IMR-90 (cell line): ENCODE data around the gene CACNA2D1. TPM values are rescaled to one million over a fixed set of nuclear protein-coding genes. Genes with fewer than 3 reads are reported as not detected.

Experiments used
- ATAC-seq: fragments of 200-7000 bp; cut with Tn5 transposase; 2 replicates; pipeline ENCODE4 v1.9.1; 2020; ENCODE audit warnings: low read depth, mild to moderate bottlenecking, moderate library complexity
- BruUV-seq: library from RNA; stranded (reverse); fragments of 400-500 nt; replicated peaks from 2 replicates; lab custom pipeline; 2021; lab: Mats Ljungman, UMichigan
- CTCF ChIA-PET: fragments of 300-600 bp; formaldehyde crosslinking; extraction: SDS; loops from one replicate; lab custom pipeline; 2021; ENCODE audit warnings: antibody characterized with exemption; lab: Yijun Ruan, JAX
- POLR2A ChIA-PET: fragments of 300-600 bp; sonication (Branson Sonifier 250); formaldehyde crosslinking; loops from one replicate; lab custom pipeline; 2022; ENCODE audit warnings: antibody characterized with exemption; ENCODE audit not compliant: unreplicated experiment; lab: Charles Lee
- DNase-seq: peaks from one replicate; pipeline ENCODE4 v3.0.0; 2013
- H2AFZ ChIP-seq: replicated peaks from 2 replicates; pipeline ENCODE3; 2013; ENCODE audit warnings: low read length, mild to moderate bottlenecking; ENCODE audit not compliant: poor library complexity
- H2AK5ac ChIP-seq: 2 replicates; pipeline ENCODE4 v1.6.1; 2013; ENCODE audit warnings: low read depth, low read length, inconsistent platforms
- H2AK9ac ChIP-seq: replicated peaks from 2 replicates; pipeline ENCODE3; 2013; ENCODE audit warnings: mild to moderate bottlenecking, low read depth, low read length, moderate library complexity; ENCODE audit not compliant: poor library complexity
- H2BK120ac ChIP-seq: 2 replicates; pipeline ENCODE4 v1.6.1; 2013; ENCODE audit warnings: low read depth, low read length, inconsistent platforms
- H2BK15ac ChIP-seq: 3 replicates; pipeline ENCODE4 v1.6.1; 2013; ENCODE audit warnings: low read depth, low read length, inconsistent platforms
- H2BK20ac ChIP-seq: 2 replicates; pipeline ENCODE4 v1.6.1; 2013; ENCODE audit warnings: low read depth, mild to moderate bottlenecking, inconsistent platforms, low read length, moderate library complexity
- H2BK5ac ChIP-seq: 2 replicates; pipeline ENCODE4 v1.6.1; 2013; ENCODE audit warnings: mild to moderate bottlenecking, low read depth, low read length, inconsistent platforms; ENCODE audit not compliant: poor library complexity, severe bottlenecking
- H3K14ac ChIP-seq: replicated peaks from 2 replicates; pipeline ENCODE4 v1.6.1; 2013; ENCODE audit warnings: low read depth, low read length, inconsistent platforms
- H3K18ac ChIP-seq: 2 replicates; pipeline ENCODE4 v1.6.1; 2013; ENCODE audit warnings: low read depth, low read length, control low read depth
- H3K23ac ChIP-seq: 2 replicates; pipeline ENCODE4 v1.6.1; 2013; ENCODE audit warnings: low read depth, low read length, inconsistent platforms
- H3K27ac ChIP-seq: 2 replicates; pipeline ENCODE4 v1.5.1; 2013; ENCODE audit warnings: mild to moderate bottlenecking, control low read depth, low read length; ENCODE audit not compliant: insufficient read depth
- H3K27me3 ChIP-seq: 2 replicates; pipeline ENCODE4 v1.6.1; 2013; ENCODE audit warnings: low read length; ENCODE audit not compliant: control insufficient read depth, insufficient read depth
- H3K36me3 ChIP-seq: 2 replicates; pipeline ENCODE4 v1.6.1; 2013; ENCODE audit warnings: low read length, mixed read lengths; ENCODE audit not compliant: control insufficient read depth, insufficient read depth
- H3K4ac ChIP-seq: 2 replicates; pipeline ENCODE4 v1.6.1; 2013; ENCODE audit warnings: low read depth, low read length, inconsistent platforms
- H3K4me1 ChIP-seq: 2 replicates; pipeline ENCODE4 v1.6.1; 2013; ENCODE audit warnings: low read length, mixed read lengths; ENCODE audit not compliant: control insufficient read depth, insufficient read depth
- H3K4me2 ChIP-seq: 2 replicates; pipeline ENCODE4 v1.6.1; 2013; ENCODE audit warnings: low read depth, mild to moderate bottlenecking, control low read depth, low read length, moderate library complexity
- H3K4me3 ChIP-seq: 2 replicates; pipeline ENCODE4 v1.5.1; 2013; ENCODE audit warnings: low read depth, mild to moderate bottlenecking, control low read depth, low read length, moderate library complexity; ENCODE audit not compliant: insufficient read depth
- H3K56ac ChIP-seq: 2 replicates; pipeline ENCODE4 v1.6.1; 2013; ENCODE audit warnings: low read length, inconsistent platforms; ENCODE audit not compliant: insufficient read depth; ENCODE audit errors: extremely low read depth
- H3K79me1 ChIP-seq, 2 experiments: 2 replicates each; pipeline ENCODE4 v1.6.1; 2013; ENCODE audit warnings: low read length in 2 of 2, inconsistent platforms in 1 of 2, low read depth in 1 of 2
- H3K9ac ChIP-seq: 2 replicates; pipeline ENCODE4 v1.6.1; 2013; ENCODE audit warnings: low read depth, low read length, control low read depth
- H3K9me1 ChIP-seq: 2 replicates; pipeline ENCODE4 v1.6.1; 2013; ENCODE audit warnings: low read length, inconsistent platforms; ENCODE audit not compliant: insufficient read depth
- H3K9me3 ChIP-seq: 2 replicates; pipeline ENCODE4 v1.6.1; 2013; ENCODE audit warnings: low read length; ENCODE audit not compliant: control insufficient read depth, insufficient read depth
- H4K20me1 ChIP-seq: 2 replicates; pipeline ENCODE4 v1.6.1; 2013; ENCODE audit warnings: low read length, inconsistent platforms; ENCODE audit not compliant: insufficient read depth
- H4K5ac ChIP-seq: 2 replicates; pipeline ENCODE4 v1.6.1; 2013; ENCODE audit warnings: mild to moderate bottlenecking, low read depth, low read length, control low read depth
- H4K8ac ChIP-seq, 2 experiments: 2 replicates each; pipeline ENCODE4 v1.6.1; 2013; ENCODE audit warnings: low read depth in 2 of 2, low read length in 2 of 2, control low read depth in 1 of 2, inconsistent platforms in 1 of 2
- H4K91ac ChIP-seq: 2 replicates; pipeline ENCODE4 v1.6.1; 2013; ENCODE audit warnings: low read depth, low read length, inconsistent platforms; ENCODE audit not compliant: insufficient read depth
- BHLHE40 ChIP-seq: fragments of 150-350 bp; IDR thresholded peaks from 2 replicates; pipeline ENCODE4 v1.6.1; 2016; ENCODE audit warnings: mild to moderate bottlenecking, low read depth, low read length
- CEBPB ChIP-seq: IDR thresholded peaks from 2 replicates; pipeline ENCODE4 v1.6.1; 2012; ENCODE audit warnings: low read depth, low read length, improper control_type of control experiment
- CHD1 ChIP-seq: IDR thresholded peaks from 2 replicates; pipeline ENCODE4 v1.6.1; 2012; ENCODE audit warnings: low read depth, low read length, improper control_type of control experiment
- CTCF ChIP-seq: conservative IDR thresholded peaks from 2 replicates; pipeline ENCODE4 v1.5.1; 2012; ENCODE audit warnings: mild to moderate bottlenecking, low read depth, low read length, improper control_type of control experiment
- ELK1 ChIP-seq: fragments of 150-350 bp; IDR thresholded peaks from 2 replicates; pipeline ENCODE4 v1.6.1; 2016; ENCODE audit warnings: low read depth, mild to moderate bottlenecking, low read length, moderate library complexity, borderline replicate concordance
- FOS ChIP-seq: fragments of 150-350 bp; IDR thresholded peaks from 2 replicates; pipeline ENCODE4 v1.6.1; 2016; ENCODE audit warnings: low read depth, low read length
- MAFK ChIP-seq: IDR thresholded peaks from 2 replicates; pipeline ENCODE4 v1.6.1; 2012; ENCODE audit warnings: low read depth, low read length, improper control_type of control experiment
- MAZ ChIP-seq: IDR thresholded peaks from 2 replicates; pipeline ENCODE4 v1.6.1; 2012; ENCODE audit warnings: low read depth, mild to moderate bottlenecking, low read length, improper control_type of control experiment, moderate library complexity, borderline replicate concordance
- MXI1 ChIP-seq: IDR thresholded peaks from 2 replicates; pipeline ENCODE4 v1.6.1; 2012; ENCODE audit warnings: low read depth, mild to moderate bottlenecking, low read length, moderate library complexity, borderline replicate concordance
- NFE2L2 ChIP-seq: fragments of 150-350 bp; IDR thresholded peaks from 2 replicates; pipeline ENCODE4 v1.6.1; 2016; ENCODE audit warnings: low read depth, mild to moderate bottlenecking, low read length
- POLR2A ChIP-seq: IDR thresholded peaks from 2 replicates; pipeline ENCODE4 v1.6.1; 2012; ENCODE audit warnings: mild to moderate bottlenecking, low read depth, low read length
- RAD21 ChIP-seq: IDR thresholded peaks from 2 replicates; pipeline ENCODE4 v1.6.1; 2012; ENCODE audit warnings: low read length, improper control_type of control experiment
- RCOR1 ChIP-seq: IDR thresholded peaks from 2 replicates; pipeline ENCODE4 v1.6.1; 2012; ENCODE audit warnings: mild to moderate bottlenecking, low read length, improper control_type of control experiment; ENCODE audit not compliant: insufficient replicate concordance
- RFX5 ChIP-seq: IDR thresholded peaks from 2 replicates; pipeline ENCODE4 v1.8.0; 2012; ENCODE audit warnings: low read depth, mild to moderate bottlenecking, low read length, moderate library complexity
- SMC3 ChIP-seq: fragments of 150-350 bp; IDR thresholded peaks from 2 replicates; pipeline ENCODE4 v1.6.1; 2016; ENCODE audit warnings: low read depth, mild to moderate bottlenecking, antibody characterized with exemption, low read length, moderate library complexity
- USF2 ChIP-seq: fragments of 150-350 bp; IDR thresholded peaks from 2 replicates; pipeline ENCODE4 v1.6.1; 2017; ENCODE audit warnings: mild to moderate bottlenecking, antibody characterized with exemption, low read length, low read depth
- WGBS, 2 experiments: methylation state at CpG; one replicate each; pipeline versions ENCODE4 v1.1.5 to v1.1.7; 2013; ENCODE audit warnings: missing lambda C conversion rate in 2 of 2; ENCODE audit not compliant: insufficient read length in 1 of 2; ENCODE audit errors: extremely low coverage in 2 of 2; 5-methylcytosine and 5-hydroxymethylcytosine counted together
- dilution Hi-C: fragments of 300-500 bp; cut with HindIII; formaldehyde crosslinking; loops from one replicate; pipeline ENCODE4 v1.14.3; 2018; ENCODE audit warnings: low sequenced_read_pairs; ENCODE audit not compliant: unreplicated experiment
- in situ Hi-C: fragments of 300-500 bp; cut with MboI; formaldehyde crosslinking; loops from 3 replicates; pipeline ENCODE4 v1.14.3; 2019; ENCODE audit warnings: low sequenced_read_pairs, inconsistent platforms, mixed read lengths
- intact Hi-C: fragments of 100-400 bp; cut with micrococcal nuclease; formaldehyde crosslinking; loops from 2 replicates; pipeline ENCODE4 v1.10.0; 2022
- polyA plus RNA-seq, 3 experiments: library from polyadenylated mRNA; depleted of rRNA; stranded (reverse); fragments of >200 nt; gene quantifications; 2 replicates each; pipeline ENCODE4 v1.2.3, GENCODE V29; 2012; ENCODE audit warnings: low replicate concordance in 1 of 3
- total RNA-seq: library from RNA; depleted of rRNA; stranded (reverse); fragments of >200 nt; gene quantifications from 2 replicates; pipeline ENCODE4 v1.2.3, GENCODE V29; 2012

Gene CACNA2D1
- total and polyA plus RNA-seq, 2 of the 4 experiments (the other 2 are of a cell fraction): 5.8 to 21.9 TPM

- H2BK20ac ChIP-seq: no peak overlapping the region
- H2BK5ac ChIP-seq: no peak overlapping the region
- dilution Hi-C loops: no loop called here
- no peak overlapping the region for H2BK15ac ChIP-seq
- H3K18ac ChIP-seq: no peak overlapping the region
- 0 out of 2 replicates have a peak, but pooled peaks cover 3% of the 10 kb centered on the region for H3K9me1 ChIP-seq
- H3K9me3 ChIP-seq: no peaks in the 10 kb centered on the region
- DNase-seq: no peak
- no peak overlapping the region for H4K5ac ChIP-seq
- no peak overlapping the region for H3K9ac ChIP-seq
- BruUV-seq: no TSS peak
- no peak overlapping the region for H3K4me3 ChIP-seq
- intact Hi-C loops: no loop called here
- H3K27ac ChIP-seq: no peak overlapping the region
- TF ChIP-seq CTCF (no peak), BHLHE40 (no peak), NFE2L2 (no peak), MAFK (no peak), SMC3 (no peak), CEBPB (no peak), POLR2A (no peak), MXI1 (no peak), RCOR1 (no peak), USF2 (no peak), CHD1 (no peak), MAZ (no peak), ELK1 (no peak), FOS (no peak), RAD21 (no peak), RFX5 (no peak)
- H2AK5ac ChIP-seq: no peak overlapping the region
- peaks cover 3% of the 10 kb centered on the region for H3K4me1 ChIP-seq
- in situ Hi-C loops: no loop called here
- H4K8ac ChIP-seq: no peak overlapping the region
- CTCF ChIA-PET: no interaction called here
- H2AK9ac ChIP-seq: no peak overlapping the region
- H3K79me1 ChIP-seq: peaks cover 3 to 4% of the 10 kb centered on the region in 2 experiments; a peak in 2 of 4 replicates
- no peaks in the 10 kb centered on the region for H3K27me3 ChIP-seq
- H3K14ac ChIP-seq: no peak overlapping the region
- H3K36me3 ChIP-seq: no peaks in the 10 kb centered on the region
- 100% methylated on average over 1 of the region's 4 CpGs; no CpG with 5 or more reads in 1 of the 2 experiments for WGBS, 2 experiments
- H2AFZ ChIP-seq: no peak overlapping the region
- POLR2A ChIA-PET: no interaction called here
- H3K4ac ChIP-seq: no peak overlapping the region
- no peak overlapping the region for H3K23ac ChIP-seq
- H4K91ac ChIP-seq: no peak overlapping the region
- H4K20me1 ChIP-seq: no peaks in the 10 kb centered on the region
- no peak overlapping the region for H2BK120ac ChIP-seq
- no peak overlapping the region for H3K4me2 ChIP-seq
- no peak for ATAC-seq
- no peak overlapping the region for H3K56ac ChIP-seq
These were observed 157.3 kb downstream of the CACNA2D1 start for GRCh38 chr7:82286096-82286797.
